Measurements from ENCODE around the gene OSBPL6.

DNA sequence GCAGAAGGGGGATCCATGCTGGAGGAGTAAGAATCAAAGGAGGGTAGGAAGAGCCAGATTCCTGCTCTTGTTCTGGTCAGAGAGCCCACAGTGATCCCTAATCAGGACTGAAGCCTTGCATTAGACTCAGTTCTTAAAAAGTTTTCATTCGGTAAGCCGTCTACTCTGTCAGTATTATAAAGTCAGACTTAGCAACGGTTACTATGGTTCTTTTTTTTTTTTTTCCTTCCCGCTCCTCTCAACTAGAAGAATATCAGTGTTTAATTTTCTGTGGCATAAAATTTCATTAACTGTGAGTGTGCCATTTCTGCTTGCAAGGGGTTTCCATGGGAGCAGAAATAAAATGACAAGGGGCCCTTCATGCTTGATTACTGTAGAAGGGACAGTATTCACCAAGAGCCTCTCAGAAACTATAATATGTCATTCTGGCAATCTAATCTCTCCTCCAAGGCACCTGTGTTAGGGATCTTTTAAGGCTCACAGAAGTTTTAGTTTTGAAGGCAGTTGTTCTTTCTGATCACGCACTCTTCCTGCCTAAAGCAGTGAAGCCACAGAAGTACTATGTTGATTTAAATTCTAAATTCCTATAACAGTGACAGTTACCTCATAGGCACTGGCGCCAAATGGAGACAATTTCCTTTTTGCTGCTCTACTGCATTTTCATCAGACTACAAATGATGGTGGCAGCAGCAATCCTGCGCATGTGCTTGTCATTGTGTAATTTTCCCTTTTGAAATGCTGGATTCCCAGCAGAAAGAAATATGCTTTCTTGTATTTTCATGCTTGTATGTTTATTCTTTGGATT, 57.0 kb downstream of the OSBPL6 start:
- TF ChIP-seq, protein P1, sequence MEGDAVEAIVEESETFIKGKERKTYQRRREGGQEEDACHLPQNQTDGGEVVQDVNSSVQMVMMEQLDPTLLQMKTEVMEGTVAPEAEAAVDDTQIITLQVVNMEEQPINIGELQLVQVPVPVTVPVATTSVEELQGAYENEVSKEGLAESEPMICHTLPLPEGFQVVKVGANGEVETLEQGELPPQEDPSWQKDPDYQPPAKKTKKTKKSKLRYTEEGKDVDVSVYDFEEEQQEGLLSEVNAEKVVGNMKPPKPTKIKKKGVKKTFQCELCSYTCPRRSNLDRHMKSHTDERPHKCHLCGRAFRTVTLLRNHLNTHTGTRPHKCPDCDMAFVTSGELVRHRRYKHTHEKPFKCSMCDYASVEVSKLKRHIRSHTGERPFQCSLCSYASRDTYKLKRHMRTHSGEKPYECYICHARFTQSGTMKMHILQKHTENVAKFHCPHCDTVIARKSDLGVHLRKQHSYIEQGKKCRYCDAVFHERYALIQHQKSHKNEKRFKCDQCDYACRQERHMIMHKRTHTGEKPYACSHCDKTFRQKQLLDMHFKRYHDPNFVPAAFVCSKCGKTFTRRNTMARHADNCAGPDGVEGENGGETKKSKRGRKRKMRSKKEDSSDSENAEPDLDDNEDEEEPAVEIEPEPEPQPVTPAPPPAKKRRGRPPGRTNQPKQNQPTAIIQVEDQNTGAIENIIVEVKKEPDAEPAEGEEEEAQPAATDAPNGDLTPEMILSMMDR (IDR thresholded peaks at IDR 0.05; ENCODE audit: low read depth, low read length, missing input control) = no peak
- TF ChIP-seq SP1 (IDR thresholded peaks at IDR 0.05) = no peak
- TF ChIP-seq REST (IDR thresholded peaks at IDR 0.05) = no peak
- no peak for TF ChIP-seq GABPA (IDR thresholded peaks at IDR 0.05 in 1 of 2, conservative IDR thresholded peaks at IDR 0.05 in 1 of 2)
- TF ChIP-seq, protein P2, sequence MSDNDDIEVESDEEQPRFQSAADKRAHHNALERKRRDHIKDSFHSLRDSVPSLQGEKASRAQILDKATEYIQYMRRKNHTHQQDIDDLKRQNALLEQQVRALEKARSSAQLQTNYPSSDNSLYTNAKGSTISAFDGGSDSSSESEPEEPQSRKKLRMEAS (IDR thresholded peaks at IDR 0.05) = no peak
- no peak for TF ChIP-seq RXRA (IDR thresholded peaks at IDR 0.05)
- no peak for TF ChIP-seq TAF1 (conservative IDR thresholded peaks at IDR 0.05)

Measured in liver (tissue), 3 donors.